Melanocyte of skin (primary cell): ENCODE results near the gene POM121L2. TPM values are rescaled to one million over a fixed set of nuclear protein-coding genes. Genes with fewer than 3 reads are reported as not detected.

ENCODE experiments used
- total RNA-seq, 2 donors: library from RNA; depleted of rRNA; stranded (reverse); fragments of >200 nt; gene quantifications; 2 replicates each; pipeline ENCODE4 v1.2.3, GENCODE V29; 2012

The POM121L2 gene
- not detected for total RNA-seq

DNA sequence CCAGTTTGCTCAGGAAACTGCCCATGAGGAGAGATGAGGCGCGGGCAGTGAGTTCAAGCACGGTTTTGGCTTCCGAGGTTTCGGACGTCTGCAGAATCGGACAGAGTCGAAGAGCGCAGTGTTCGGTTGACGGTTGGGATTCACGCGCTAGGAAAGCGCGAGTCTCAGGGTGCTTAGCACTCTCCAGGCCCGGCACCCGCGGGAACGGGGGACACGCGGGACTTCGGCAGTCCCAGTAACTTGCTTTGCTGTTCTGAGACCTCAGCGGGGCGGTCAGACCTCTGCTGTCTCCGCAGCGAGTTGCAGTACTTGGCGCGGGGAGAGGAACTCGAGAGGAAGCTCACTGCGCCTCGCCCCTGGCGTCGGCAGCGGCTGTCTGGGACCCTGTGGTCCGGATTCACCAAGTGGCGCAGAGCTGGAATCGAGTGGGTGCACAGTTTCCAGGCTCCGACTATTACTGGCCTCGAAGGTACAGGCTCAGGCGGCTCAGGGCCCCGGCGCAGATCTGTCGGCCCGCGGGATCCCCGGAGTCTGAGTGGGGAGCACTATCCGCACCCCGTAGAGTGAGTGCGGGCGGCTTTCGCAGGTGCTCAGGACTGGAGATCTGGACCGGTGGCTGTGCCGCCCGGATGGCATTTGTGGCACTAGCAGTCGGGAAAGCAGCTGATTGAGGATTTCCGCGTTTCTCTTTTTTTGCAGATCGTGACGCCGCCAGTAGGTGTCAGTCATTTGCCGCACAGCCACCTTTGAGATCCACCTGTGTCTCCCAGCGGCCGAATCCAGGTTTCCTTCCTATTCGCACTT is at the start of gene POM121L2:
POM121L2 (minus strand) TSS at position 128 of the 804 bp plus-strand sequence; CDS start at position 25, 103 bp downstream.

Other genes with a start within 250 kb of the POM121L2 start
- under 1 TPM in 1 of 2 donors, not detected in 1; under 0.01 TPM for gene PRSS16, start 64.6 kb downstream of the POM121L2 start, total RNA-seq
- gene ZNF391, start 76.5 kb upstream of the POM121L2 start, total RNA-seq: 1 to 10 TPM in 1 of 2 donors, under 1 TPM in 1; 1.00 to 1.7 TPM
- 1 to 10 TPM; 5.5 to 7.0 TPM for gene ZNF184, start 160.8 kb upstream of the POM121L2 start, total RNA-seq